H1 (cell line): ENCODE results near the gene MREG. TPM values are rescaled to one million over a fixed set of nuclear protein-coding genes. Genes with fewer than 3 reads are reported as not detected.

ENCODE experiments used
- CTCF ChIA-PET: fragments of 300-600 bp; sonication (Branson Sonifier 250); formaldehyde crosslinking; loops from one replicate; lab custom pipeline; 2021; ENCODE audit not compliant: partially characterized antibody; lab: Charles Lee
- POLR2A ChIA-PET: fragments of 300-600 bp; sonication (Branson Sonifier 250); formaldehyde crosslinking; loops from one replicate; lab custom pipeline; 2021; ENCODE audit warnings: inconsistent platforms; ENCODE audit not compliant: partially characterized antibody; lab: Charles Lee
- DNase-seq, 2 experiments: peaks; one replicate each; pipeline versions ENCODE4 v3.0.0 to v3.0.0-alpha.2; 2010 to 2022; ENCODE audit warnings: low spot score in 2 of 2, low read depth in 1 of 2, mixed read lengths in 1 of 2
- FAIRE-seq: peaks from 2 replicates; lab custom pipeline; 2011; peaks lifted over from hg19 to GRCh38; lab: Jason Lieb, UNC
- H2AFZ ChIP-seq: 2 replicates; pipeline ENCODE4 v1.8.1; 2012; ENCODE audit warnings: low read length, inconsistent platforms
- H2AK5ac ChIP-seq: 2 replicates; pipeline ENCODE4 v1.6.1; 2013; ENCODE audit warnings: low read depth, low read length
- H2BK120ac ChIP-seq: replicated peaks from 2 replicates; pipeline ENCODE3; 2013; ENCODE audit warnings: low read depth, low read length, inconsistent platforms
- H2BK12ac ChIP-seq: 2 replicates; pipeline ENCODE4 v1.6.1; 2013; ENCODE audit warnings: low read depth, low read length
- H2BK15ac ChIP-seq: 2 replicates; pipeline ENCODE4 v1.6.1; 2013; ENCODE audit warnings: low read length
- H2BK20ac ChIP-seq: 2 replicates; pipeline ENCODE4 v1.6.1; 2013; ENCODE audit warnings: low read length
- H2BK5ac ChIP-seq: 2 replicates; pipeline ENCODE4 v1.6.1; 2013; ENCODE audit warnings: low read depth, low read length
- H3K14ac ChIP-seq: 2 replicates; pipeline ENCODE4 v1.6.1; 2013; ENCODE audit warnings: inconsistent platforms; ENCODE audit not compliant: insufficient read length
- H3K18ac ChIP-seq: 2 replicates; pipeline ENCODE4 v1.6.1; 2013; ENCODE audit warnings: low read length; ENCODE audit errors: extremely low read depth
- H3K23ac ChIP-seq: 2 replicates; pipeline ENCODE4 v1.6.1; 2013; ENCODE audit warnings: inconsistent platforms; ENCODE audit not compliant: insufficient read length
- H3K23me2 ChIP-seq: 2 replicates; pipeline ENCODE4 v1.6.1; 2013; ENCODE audit warnings: low read depth, low read length
- H3K27ac ChIP-seq: 2 replicates; pipeline ENCODE4 v1.6.1; 2011; ENCODE audit warnings: low read depth, low read length, inconsistent platforms
- H3K27me3 ChIP-seq, 4 experiments: replicated peaks in 1 of 4; 1 replicate in 1 of 4; 2 replicates in 3 of 4; pipeline versions ENCODE4 v1.6.1 to v1.8.1; 2011 to 2013; ENCODE audit warnings: low read length in 3 of 4, mild to moderate bottlenecking in 3 of 4, inconsistent platforms in 2 of 4, mixed read lengths in 2 of 4, moderate library complexity in 1 of 4; ENCODE audit not compliant: control insufficient read depth in 3 of 4, insufficient read depth in 3 of 4; ENCODE audit errors: extremely low read depth in 1 of 4
- H3K36me3 ChIP-seq, 4 experiments: 2 replicates each; pipeline versions ENCODE4 v1.6.1 to v1.8.1; 2011 to 2013; ENCODE audit warnings: mild to moderate bottlenecking in 4 of 4, low read length in 3 of 4, moderate library complexity in 2 of 4, control low read depth in 1 of 4, inconsistent platforms in 1 of 4; ENCODE audit not compliant: insufficient read depth in 4 of 4, control insufficient read depth in 2 of 4
- H3K4ac ChIP-seq: replicated peaks from 2 replicates; pipeline ENCODE3; 2013; ENCODE audit warnings: low read length, low read depth, mixed read lengths, inconsistent platforms; ENCODE audit not compliant: insufficient read length
- H3K4me1 ChIP-seq, 4 experiments: replicated peaks in 1 of 4; 1 replicate in 1 of 4; 2 replicates in 3 of 4; pipeline versions ENCODE4 v1.6.1 to v1.8.1; 2011 to 2013; ENCODE audit warnings: low read length in 3 of 4, inconsistent platforms in 2 of 4, mixed read lengths in 1 of 4; ENCODE audit not compliant: insufficient read depth in 4 of 4, control insufficient read depth in 3 of 4
- H3K4me2 ChIP-seq, 2 experiments: 2 replicates each; pipeline versions ENCODE4 v1.6.1 to v1.8.1; 2011 to 2013; ENCODE audit warnings: low read depth in 2 of 2, low read length in 2 of 2, control low read depth in 1 of 2, inconsistent platforms in 1 of 2, mild to moderate bottlenecking in 1 of 2; ENCODE audit not compliant: insufficient read depth in 1 of 2
- H3K4me3 ChIP-seq, 4 experiments: fragments of 200-600, 300-600 bp in 1 of 4; sonication (generic), shearing (Covaris generic), sonication (Bioruptor Twin) in 1 of 4; 2 replicates each; pipeline versions ENCODE4 v1.5.1 to v1.8.1; 2011 to 2016; ENCODE audit warnings: low read length in 4 of 4, low read depth in 3 of 4, control low read depth in 2 of 4, inconsistent platforms in 2 of 4, mild to moderate bottlenecking in 2 of 4, mixed read lengths in 1 of 4, moderate library complexity in 1 of 4; ENCODE audit not compliant: insufficient read depth in 2 of 4; ENCODE audit errors: extremely low read depth in 1 of 4
- H3K56ac ChIP-seq: replicated peaks from 2 replicates; pipeline ENCODE3; 2013; ENCODE audit warnings: low read depth, mild to moderate bottlenecking, mixed read lengths, low read length, inconsistent platforms; ENCODE audit not compliant: insufficient read length
- H3K79me1 ChIP-seq: 2 replicates; pipeline ENCODE4 v1.6.1; 2013; ENCODE audit warnings: low read depth, low read length, control low read depth
- H3K79me2 ChIP-seq, 2 experiments: 2 replicates each; pipeline versions ENCODE4 v1.6.1 to v1.8.1; 2012 to 2013; ENCODE audit warnings: low read length in 2 of 2, mild to moderate bottlenecking in 2 of 2, inconsistent platforms in 1 of 2; ENCODE audit not compliant: insufficient read depth in 2 of 2, control insufficient read depth in 1 of 2
- H3K9ac ChIP-seq, 4 experiments: replicated peaks in 1 of 4; 1 replicate in 1 of 4; 2 replicates in 3 of 4; pipeline versions ENCODE4 v1.6.1 to v1.8.1; 2011 to 2013; ENCODE audit warnings: low read depth in 3 of 4, low read length in 3 of 4, control low read depth in 2 of 4, mild to moderate bottlenecking in 2 of 4, moderate library complexity in 2 of 4, inconsistent platforms in 1 of 4; ENCODE audit errors: extremely low read depth in 1 of 4
- H3K9me3 ChIP-seq, 2 experiments: 2 replicates each; pipeline versions ENCODE4 v1.6.1 to v1.8.1; 2012 to 2013; ENCODE audit warnings: mild to moderate bottlenecking in 2 of 2, moderate library complexity in 2 of 2, control low read depth in 1 of 2, inconsistent platforms in 1 of 2, low read depth in 1 of 2, low read length in 1 of 2, mixed read lengths in 1 of 2; ENCODE audit not compliant: insufficient read depth in 2 of 2
- H4K20me1 ChIP-seq, 2 experiments: replicated peaks in 1 of 2; 2 replicates each; pipeline versions ENCODE3 to v1.8.1; 2011 to 2013; ENCODE audit warnings: inconsistent platforms in 2 of 2, low read length in 2 of 2, mild to moderate bottlenecking in 1 of 2; ENCODE audit not compliant: insufficient read depth in 2 of 2, control insufficient read depth in 1 of 2
- H4K5ac ChIP-seq: 2 replicates; pipeline ENCODE4 v1.6.1; 2013; ENCODE audit warnings: low read length, low read depth, mixed read lengths, inconsistent platforms; ENCODE audit not compliant: insufficient read length
- H4K8ac ChIP-seq: 2 replicates; pipeline ENCODE4 v1.8.0; 2013; ENCODE audit warnings: mild to moderate bottlenecking, moderate library complexity, low read length, inconsistent platforms; ENCODE audit not compliant: insufficient read depth; ENCODE audit errors: extremely low read depth
- H4K91ac ChIP-seq: replicated peaks from 2 replicates; pipeline ENCODE3; 2013; ENCODE audit warnings: low read length, mixed read lengths, inconsistent platforms; ENCODE audit not compliant: insufficient read length
- BRCA1 ChIP-seq: IDR thresholded peaks from 2 replicates; pipeline ENCODE4 v1.6.1; 2012; ENCODE audit warnings: low read depth, low read length, improper control_type of control experiment
- CEBPB ChIP-seq: IDR thresholded peaks from 2 replicates; pipeline ENCODE4 v1.6.1; 2012; ENCODE audit warnings: low read depth, low read length
- SP1 ChIP-seq: IDR thresholded peaks from 2 replicates; pipeline ENCODE4 v1.6.1; 2011; ENCODE audit warnings: low read depth, low read length
- WGBS, 2 experiments: shearing (Covaris generic) in 1 of 2; methylation state at CpG; one replicate each; pipeline versions ENCODE4 v1.1.6 to v1.1.7; 2013 to 2015; ENCODE audit warnings: low lambda C conversion rate in 2 of 2, mixed read lengths in 2 of 2, inconsistent platforms in 1 of 2, low coverage in 1 of 2, missing lambda C conversion rate in 1 of 2; ENCODE audit not compliant: insufficient replicate concordance in 2 of 2, insufficient coverage in 1 of 2, insufficient read length in 1 of 2; ENCODE audit errors: extremely low coverage in 1 of 2, missing lambda C conversion rate in 1 of 2; 5-methylcytosine and 5-hydroxymethylcytosine counted together
- polyA plus RNA-seq, 7 experiments: library from polyadenylated mRNA; depleted of rRNA in 3 of 7; stranded (reverse) in 5 of 7; unstranded in 2 of 7; fragments of >200 nt in 5 of 7; fragments of 200-250 nt in 2 of 7; gene quantifications; 1 replicate in 5 of 7; 2 replicates in 1 of 7; 4 replicates in 1 of 7; pipeline versions ENCODE4 v1.2.1 to v1.2.3, GENCODE V29; 2011 to 2013; ENCODE audit warnings: missing spikeins in 2 of 7, mixed read lengths in 2 of 7
- total RNA-seq: library from RNA; stranded (reverse); fragmentation: NEBNext Ultra II Directional; extraction: Animal tissue kit (Norgen Biotek cat#: 25700); gene quantifications from 2 replicates; pipeline ENCODE4 v1.2.1, GENCODE V29; 2021

The MREG gene
- total and polyA plus RNA-seq, 2 of the 8 experiments (the other 6 are each of a cell fraction or from before 2014, with no cell fraction given): 7.5 to 31.9 TPM

DNA sequence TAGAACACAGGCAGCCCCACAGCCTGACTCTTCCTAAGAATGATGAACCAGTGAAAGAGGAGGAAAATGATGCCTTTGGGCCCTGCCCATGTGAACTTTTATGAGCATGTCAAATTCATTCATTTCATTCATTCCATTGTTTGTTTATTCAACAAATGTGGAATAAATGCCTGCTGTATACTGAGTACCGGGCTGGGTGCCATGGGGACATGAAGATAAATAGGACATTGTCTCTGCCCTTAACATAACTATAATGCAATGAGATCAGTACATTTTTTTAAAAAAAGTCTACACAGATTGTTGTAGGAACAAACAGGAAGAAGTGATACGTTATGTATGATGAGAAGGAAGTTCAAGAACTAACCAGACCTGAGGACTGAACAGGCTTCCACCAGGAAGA, 14.7 kb downstream of the MREG start:
- H2BK12ac ChIP-seq: no peak overlapping the region
- H3K4me2 ChIP-seq: no peak overlapping the region
- no peak overlapping the region for H2AFZ ChIP-seq
- H2BK15ac ChIP-seq: no peak overlapping the region
- DNase-seq (no peak), FAIRE-seq (no peak)
- H3K23ac ChIP-seq: no peak overlapping the region
- peaks cover 2 to 21% (median 11%) of the 10 kb centered on the region in 4 experiments for H3K4me1 ChIP-seq
- H3K9me3 ChIP-seq: peaks cover 0 to 2% of the 10 kb centered on the region in 2 experiments; a peak in 1 of 4 replicates
- H3K18ac ChIP-seq: no peak overlapping the region
- H3K36me3 ChIP-seq: peaks cover 0 to 17% (median 0%) of the 10 kb centered on the region in 4 experiments; a peak in 2 of 8 replicates
- peaks cover 0 to 55% of the 10 kb centered on the region in 2 experiments; a peak in 2 of 4 replicates for H3K79me2 ChIP-seq
- H2BK5ac ChIP-seq: no peak overlapping the region
- H3K56ac ChIP-seq: no peak overlapping the region
- no peak overlapping the region for H2AK5ac ChIP-seq
- no peak overlapping the region for H3K27ac ChIP-seq
- H2BK20ac ChIP-seq: no peak overlapping the region
- no peak overlapping the region for H4K5ac ChIP-seq
- no peak overlapping the region for H4K8ac ChIP-seq
- H3K14ac ChIP-seq: no peak overlapping the region
- H3K23me2 ChIP-seq: no peaks in the 10 kb centered on the region
- no peaks in the 10 kb centered on the region for H3K27me3 ChIP-seq
- no peak overlapping the region for H3K9ac ChIP-seq
- H3K4me3 ChIP-seq: no peak overlapping the region
- TF ChIP-seq BRCA1 (no peak), SP1 (no peak), CEBPB (no peak)
- H3K79me1 ChIP-seq: peaks cover 3% of the 10 kb centered on the region; the same call in 1 of the 2 replicates
- CTCF ChIA-PET: interaction anchor here (1.3 to 2.9 kb wide), 3 partner anchors 8 to 48 kb away, joined by 3 to 7 read pairs (median 5); no protein-coding TSS in a partner anchor
- 89% methylated on average over 2 of the region's 2 CpGs; no CpG with 5 or more reads in 1 of the 2 experiments for WGBS, 2 experiments
- no peak overlapping the region for H2BK120ac ChIP-seq
- no peak overlapping the region for H3K4ac ChIP-seq
- H4K91ac ChIP-seq: no peak overlapping the region
- POLR2A ChIA-PET: no interaction called here
- H4K20me1 ChIP-seq: peaks cover 0 to 5% of the 10 kb centered on the region in 2 experiments
